HEK293 (cell line): Measurements from ENCODE around the gene PNKD.

Experiments used
- EGR2 ChIP-seq: fragments of 450-650 bp; formaldehyde crosslinking; IDR thresholded peaks from 2 replicates; pipeline ENCODE4 v1.5.1; 2016; ENCODE audit warnings: low read depth, missing biosample characterization, missing genetic modification characterization
- FEZF1 ChIP-seq: fragments of 450-650 bp; formaldehyde crosslinking; IDR thresholded peaks from 2 replicates; pipeline ENCODE4 v1.5.1; 2016; ENCODE audit warnings: missing biosample characterization, missing genetic modification characterization
- KLF9 ChIP-seq: fragments of 450-650 bp; formaldehyde crosslinking; IDR thresholded peaks from 2 replicates; pipeline ENCODE4 v1.5.1; 2016; ENCODE audit warnings: missing biosample characterization, missing genetic modification characterization, low read depth
- SCRT1 ChIP-seq: fragments of 450-650 bp; formaldehyde crosslinking; IDR thresholded peaks from 2 replicates; pipeline ENCODE4 v1.5.1; 2016; ENCODE audit warnings: missing biosample characterization, missing genetic modification characterization, borderline replicate concordance
- SP3 ChIP-seq: fragments of 450-650 bp; formaldehyde crosslinking; IDR thresholded peaks from 2 replicates; pipeline ENCODE4 v1.5.1; 2016; ENCODE audit warnings: missing biosample characterization, missing genetic modification characterization
- ZBTB20 ChIP-seq: fragments of 450-650 bp; formaldehyde crosslinking; IDR thresholded peaks from 2 replicates; pipeline ENCODE4 v1.5.1; 2016; ENCODE audit warnings: missing biosample characterization, missing genetic modification characterization
- ZBTB48 ChIP-seq: fragments of 450-650 bp; formaldehyde crosslinking; IDR thresholded peaks from 2 replicates; pipeline ENCODE4 v1.5.1; 2016; ENCODE audit warnings: missing biosample characterization, missing genetic modification characterization
- ZFP37 ChIP-seq: fragments of 450-650 bp; formaldehyde crosslinking; IDR thresholded peaks from 2 replicates; pipeline ENCODE4 v1.5.1; 2016; ENCODE audit warnings: missing biosample characterization, missing genetic modification characterization
- ZFP69B ChIP-seq: fragments of 450-650 bp; formaldehyde crosslinking; IDR thresholded peaks from 2 replicates; pipeline ENCODE4 v1.5.1; 2016; ENCODE audit warnings: missing biosample characterization, missing genetic modification characterization
- ZIC2 ChIP-seq: fragments of 450-650 bp; formaldehyde crosslinking; IDR thresholded peaks from 2 replicates; pipeline ENCODE4 v1.5.1; 2016; ENCODE audit warnings: missing biosample characterization, missing genetic modification characterization
- ZNF132 ChIP-seq: fragments of 450-650 bp; formaldehyde crosslinking; IDR thresholded peaks from 2 replicates; pipeline ENCODE4 v1.5.1; 2017; ENCODE audit warnings: missing biosample characterization, missing genetic modification characterization, borderline replicate concordance
- ZNF140 ChIP-seq: fragments of 450-650 bp; formaldehyde crosslinking; IDR thresholded peaks from 2 replicates; pipeline ENCODE4 v1.5.1; 2016; ENCODE audit warnings: missing biosample characterization, missing genetic modification characterization
- ZNF169 ChIP-seq: fragments of 450-650 bp; formaldehyde crosslinking; IDR thresholded peaks from 2 replicates; pipeline ENCODE4 v1.5.1; 2016; ENCODE audit warnings: missing biosample characterization, missing genetic modification characterization
- ZNF175 ChIP-seq: fragments of 450-650 bp; formaldehyde crosslinking; IDR thresholded peaks from 2 replicates; pipeline ENCODE4 v1.5.1; 2016; ENCODE audit warnings: missing biosample characterization, missing genetic modification characterization
- ZNF184 ChIP-seq: fragments of 450-650 bp; IDR thresholded peaks from 2 replicates; pipeline ENCODE4 v1.5.1; 2018; ENCODE audit warnings: missing biosample characterization, mild to moderate bottlenecking, missing genetic modification characterization
- ZNF214 ChIP-seq: fragments of 450-650 bp; formaldehyde crosslinking; IDR thresholded peaks from 2 replicates; pipeline ENCODE4 v1.5.1; 2017; ENCODE audit warnings: missing biosample characterization, mild to moderate bottlenecking, missing genetic modification characterization, borderline replicate concordance
- ZNF221 ChIP-seq: fragments of 450-650 bp; formaldehyde crosslinking; IDR thresholded peaks from 2 replicates; pipeline ENCODE4 v1.5.1; 2017; ENCODE audit warnings: missing biosample characterization, missing genetic modification characterization, borderline replicate concordance
- ZNF223 ChIP-seq: fragments of 450-650 bp; formaldehyde crosslinking; IDR thresholded peaks from 2 replicates; pipeline ENCODE4 v1.5.1; 2016; ENCODE audit warnings: missing biosample characterization, missing genetic modification characterization
- ZNF248 ChIP-seq: fragments of 450-650 bp; formaldehyde crosslinking; IDR thresholded peaks from 2 replicates; pipeline ENCODE4 v1.5.1; 2017; ENCODE audit warnings: missing biosample characterization, missing genetic modification characterization
- ZNF366 ChIP-seq: fragments of 450-650 bp; formaldehyde crosslinking; conservative IDR thresholded peaks from 2 replicates; pipeline ENCODE4 v1.5.1; 2016; ENCODE audit warnings: missing biosample characterization, missing genetic modification characterization
- ZNF391 ChIP-seq: fragments of 450-650 bp; formaldehyde crosslinking; IDR thresholded peaks from 2 replicates; pipeline ENCODE4 v1.5.1; 2016; ENCODE audit warnings: low read depth, missing biosample characterization, missing genetic modification characterization, borderline replicate concordance
- ZNF530 ChIP-seq: fragments of 450-650 bp; formaldehyde crosslinking; IDR thresholded peaks from 2 replicates; pipeline ENCODE4 v1.5.1; 2016; ENCODE audit warnings: low read depth, missing biosample characterization, missing genetic modification characterization
- ZNF561 ChIP-seq: fragments of 450-650 bp; IDR thresholded peaks from 2 replicates; pipeline ENCODE4 v1.5.1; 2018; ENCODE audit warnings: missing biosample characterization, missing genetic modification characterization, borderline replicate concordance
- ZNF571 ChIP-seq: fragments of 450-650 bp; formaldehyde crosslinking; IDR thresholded peaks from 2 replicates; pipeline ENCODE4 v1.5.0; 2017; ENCODE audit warnings: missing biosample characterization, missing genetic modification characterization
- ZNF701 ChIP-seq: fragments of 450-650 bp; formaldehyde crosslinking; IDR thresholded peaks from 2 replicates; pipeline ENCODE4 v1.5.1; 2016; ENCODE audit warnings: missing biosample characterization, missing genetic modification characterization
- ZNF747 ChIP-seq: fragments of 450-650 bp; formaldehyde crosslinking; IDR thresholded peaks from 2 replicates; pipeline ENCODE4 v1.5.1; 2016; ENCODE audit warnings: missing biosample characterization, missing genetic modification characterization
- ZSCAN16 ChIP-seq: fragments of 450-650 bp; formaldehyde crosslinking; IDR thresholded peaks from 2 replicates; pipeline ENCODE4 v1.5.1; 2016; ENCODE audit warnings: missing biosample characterization, missing genetic modification characterization
- ZSCAN30 ChIP-seq: fragments of 450-650 bp; IDR thresholded peaks from 2 replicates; pipeline ENCODE4 v1.5.1; 2018; ENCODE audit warnings: missing biosample characterization, mild to moderate bottlenecking, missing genetic modification characterization, moderate library complexity
- TF ChIP-seq, protein P1 (sequence below): fragments of 450-650 bp; formaldehyde crosslinking; IDR thresholded peaks from 2 replicates; pipeline ENCODE4; 2016; ENCODE audit warnings: missing biosample characterization, missing genetic modification characterization
- TF ChIP-seq, protein P2 (sequence below): fragments of 450-650 bp; formaldehyde crosslinking; IDR thresholded peaks from 2 replicates; pipeline ENCODE4 v1.5.1; 2016; ENCODE audit warnings: missing biosample characterization, missing genetic modification characterization
- TF ChIP-seq, protein P3 (sequence below): fragments of 450-650 bp; formaldehyde crosslinking; IDR thresholded peaks from 2 replicates; pipeline ENCODE4 v1.5.1; 2016; ENCODE audit warnings: missing biosample characterization, missing genetic modification characterization
- TF ChIP-seq, protein P4 (sequence below): fragments of 450-650 bp; formaldehyde crosslinking; IDR thresholded peaks from 2 replicates; pipeline ENCODE4 v1.5.1; 2016; ENCODE audit warnings: missing biosample characterization, missing genetic modification characterization
- TF ChIP-seq, protein P5 (sequence below): fragments of 450-650 bp; formaldehyde crosslinking; IDR thresholded peaks from 2 replicates; pipeline ENCODE4 v1.5.1; 2016; ENCODE audit warnings: missing biosample characterization, missing genetic modification characterization

PNKD gene

DNA sequence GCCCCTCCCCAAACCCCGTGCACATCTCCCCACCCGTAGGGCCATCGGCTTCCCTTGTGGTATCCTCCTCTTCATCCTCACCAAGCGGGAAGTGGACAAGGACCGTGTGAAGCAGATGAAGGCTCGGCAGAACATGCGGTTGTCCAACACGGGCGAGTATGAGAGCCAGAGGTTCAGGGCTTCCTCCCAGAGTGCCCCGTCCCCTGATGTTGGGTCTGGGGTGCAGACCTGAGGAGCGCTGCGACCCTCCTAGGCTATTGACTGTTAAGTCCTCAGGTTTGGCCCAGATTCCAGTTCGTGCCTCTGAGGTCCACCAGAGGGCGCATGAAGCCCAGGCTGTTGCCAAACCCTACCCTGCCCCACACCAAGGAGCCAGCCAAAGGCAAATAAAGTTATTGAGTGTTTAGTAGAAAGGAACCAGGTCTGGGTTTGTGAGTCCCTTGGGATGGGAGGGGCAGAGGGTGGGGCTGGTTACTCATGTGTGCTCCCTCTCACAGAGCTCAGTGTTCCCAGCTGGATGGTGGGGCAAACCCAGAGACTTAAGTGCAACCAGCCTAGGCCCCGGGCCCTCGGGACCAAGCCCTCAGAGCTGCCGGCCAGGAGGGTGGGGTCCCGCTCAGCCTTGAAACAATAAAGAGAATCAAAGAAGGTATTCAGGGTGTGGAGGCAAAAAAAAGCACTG, 2.4 kb downstream of the PNKD start (continued):
- TF ChIP-seq, protein P1, sequence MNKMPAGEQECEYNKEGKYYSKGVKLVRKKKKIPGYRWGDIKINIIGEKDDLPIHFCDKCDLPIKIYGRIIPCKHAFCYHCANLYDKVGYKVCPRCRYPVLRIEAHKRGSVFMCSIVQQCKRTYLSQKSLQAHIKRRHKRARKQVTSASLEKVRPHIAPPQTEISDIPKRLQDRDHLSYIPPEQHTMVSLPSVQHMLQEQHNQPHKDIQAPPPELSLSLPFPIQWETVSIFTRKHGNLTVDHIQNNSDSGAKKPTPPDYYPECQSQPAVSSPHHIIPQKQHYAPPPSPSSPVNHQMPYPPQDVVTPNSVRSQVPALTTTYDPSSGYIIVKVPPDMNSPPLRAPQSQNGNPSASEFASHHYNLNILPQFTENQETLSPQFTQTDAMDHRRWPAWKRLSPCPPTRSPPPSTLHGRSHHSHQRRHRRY (tag by site-specific recombination) = no peak
- TF ChIP-seq ZBTB48 (tag by site-specific recombination) (peak; percentile 64; the same call in 1 of the 2 replicates), ZNF571 (tag by site-specific recombination) (no peak), ZNF169 (tag by site-specific recombination) (no peak), ZNF175 (tag by site-specific recombination) (no peak), ZNF391 (0 out of 2 replicates have a peak, but pooled peaks have one; percentile 37), ZFP37 (tag by site-specific recombination) (0 out of 2 replicates have a peak, but pooled peaks have one; percentile 37), ZNF561 (tag by site-specific recombination) (0 out of 2 replicates have a peak, but pooled peaks have one; percentile 37), SP3 (tag by site-specific recombination) (peak; percentile 54), ZSCAN16 (tag by site-specific recombination) (no peak), ZSCAN30 (tag by site-specific recombination) (peak; percentile 88; the same call in 1 of the 2 replicates), ZNF366 (0 out of 2 replicates have a peak, but pooled peaks have one; percentile 32), ZNF132 (no peak), FEZF1 (no peak), ZNF747 (tag by site-specific recombination) (no peak), EGR2 (tag by site-specific recombination) (no peak), SCRT1 (tag by site-specific recombination) (no peak), ZNF530 (tag by site-specific recombination) (no peak), ZNF140 (tag by site-specific recombination) (no peak), ZFP69B (tag by site-specific recombination) (no peak), ZIC2 (tag by site-specific recombination) (0 out of 2 replicates have a peak, but pooled peaks have one; percentile 11), ZNF248 (tag by site-specific recombination) (no peak), ZBTB20 (peak; percentile 51; the same call in 1 of the 2 replicates), ZNF221 (tag by site-specific recombination) (no peak), ZNF223 (tag by site-specific recombination) (no peak), ZNF184 (tag by site-specific recombination) (peak; percentile 49; the same call in 1 of the 2 replicates), ZNF701 (tag by site-specific recombination) (no peak), ZNF214 (tag by site-specific recombination) (no peak), KLF9 (tag by site-specific recombination) (peak; percentile 82)
- TF ChIP-seq, protein P2, sequence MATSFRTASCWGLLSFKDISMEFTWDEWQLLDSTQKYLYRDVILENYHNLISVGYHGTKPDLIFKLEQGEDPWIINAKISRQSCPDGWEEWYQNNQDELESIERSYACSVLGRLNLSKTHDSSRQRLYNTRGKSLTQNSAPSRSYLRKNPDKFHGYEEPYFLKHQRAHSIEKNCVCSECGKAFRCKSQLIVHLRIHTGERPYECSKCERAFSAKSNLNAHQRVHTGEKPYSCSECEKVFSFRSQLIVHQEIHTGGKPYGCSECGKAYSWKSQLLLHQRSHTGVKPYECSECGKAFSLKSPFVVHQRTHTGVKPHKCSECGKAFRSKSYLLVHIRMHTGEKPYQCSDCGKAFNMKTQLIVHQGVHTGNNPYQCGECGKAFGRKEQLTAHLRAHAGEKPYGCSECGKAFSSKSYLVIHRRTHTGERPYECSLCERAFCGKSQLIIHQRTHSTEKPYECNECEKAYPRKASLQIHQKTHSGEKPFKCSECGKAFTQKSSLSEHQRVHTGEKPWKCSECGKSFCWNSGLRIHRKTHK = no peak
- TF ChIP-seq, protein P3, sequence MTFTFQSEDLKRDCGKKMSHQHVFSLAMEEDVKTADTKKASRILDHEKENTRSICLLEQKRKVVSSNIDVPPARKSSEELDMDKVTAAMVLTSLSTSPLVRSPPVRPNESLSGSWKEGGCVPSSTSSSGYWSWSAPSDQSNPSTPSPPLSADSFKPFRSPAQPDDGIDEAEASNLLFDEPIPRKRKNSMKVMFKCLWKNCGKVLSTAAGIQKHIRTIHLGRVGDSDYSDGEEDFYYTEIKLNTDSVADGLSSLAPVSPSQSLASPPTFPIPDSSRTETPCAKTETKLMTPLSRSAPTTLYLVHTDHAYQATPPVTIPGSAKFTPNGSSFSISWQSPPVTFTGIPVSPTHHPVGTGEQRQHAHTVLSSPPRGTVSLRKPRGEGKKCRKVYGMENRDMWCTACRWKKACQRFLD (tag by site-specific recombination) = no peak
- TF ChIP-seq, protein P4, sequence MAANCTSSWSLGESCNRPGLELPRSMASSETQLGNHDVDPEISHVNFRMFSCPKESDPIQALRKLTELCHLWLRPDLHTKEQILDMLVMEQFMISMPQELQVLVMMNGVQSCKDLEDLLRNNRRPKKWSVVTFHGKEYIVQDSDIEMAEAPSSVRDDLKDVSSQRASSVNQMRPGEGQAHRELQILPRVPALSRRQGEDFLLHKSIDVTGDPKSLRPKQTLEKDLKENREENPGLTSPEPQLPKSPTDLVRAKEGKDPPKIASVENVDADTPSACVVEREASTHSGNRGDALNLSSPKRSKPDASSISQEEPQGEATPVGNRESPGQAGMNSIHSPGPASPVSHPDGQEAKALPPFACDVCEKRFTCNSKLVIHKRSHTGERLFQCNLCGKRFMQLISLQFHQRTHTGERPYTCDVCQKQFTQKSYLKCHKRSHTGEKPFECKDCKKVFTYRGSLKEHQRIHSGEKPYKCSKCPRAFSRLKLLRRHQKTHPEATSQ (tag by site-specific recombination) = no peak
- TF ChIP-seq, protein P5, sequence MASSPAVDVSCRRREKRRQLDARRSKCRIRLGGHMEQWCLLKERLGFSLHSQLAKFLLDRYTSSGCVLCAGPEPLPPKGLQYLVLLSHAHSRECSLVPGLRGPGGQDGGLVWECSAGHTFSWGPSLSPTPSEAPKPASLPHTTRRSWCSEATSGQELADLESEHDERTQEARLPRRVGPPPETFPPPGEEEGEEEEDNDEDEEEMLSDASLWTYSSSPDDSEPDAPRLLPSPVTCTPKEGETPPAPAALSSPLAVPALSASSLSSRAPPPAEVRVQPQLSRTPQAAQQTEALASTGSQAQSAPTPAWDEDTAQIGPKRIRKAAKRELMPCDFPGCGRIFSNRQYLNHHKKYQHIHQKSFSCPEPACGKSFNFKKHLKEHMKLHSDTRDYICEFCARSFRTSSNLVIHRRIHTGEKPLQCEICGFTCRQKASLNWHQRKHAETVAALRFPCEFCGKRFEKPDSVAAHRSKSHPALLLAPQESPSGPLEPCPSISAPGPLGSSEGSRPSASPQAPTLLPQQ (tag by site-specific recombination) = 0 out of 2 replicates have a peak, but pooled peaks have one; percentile 30
